ENCODE measurements around the gene JMJD1C.

Gene JMJD1C

DNA sequence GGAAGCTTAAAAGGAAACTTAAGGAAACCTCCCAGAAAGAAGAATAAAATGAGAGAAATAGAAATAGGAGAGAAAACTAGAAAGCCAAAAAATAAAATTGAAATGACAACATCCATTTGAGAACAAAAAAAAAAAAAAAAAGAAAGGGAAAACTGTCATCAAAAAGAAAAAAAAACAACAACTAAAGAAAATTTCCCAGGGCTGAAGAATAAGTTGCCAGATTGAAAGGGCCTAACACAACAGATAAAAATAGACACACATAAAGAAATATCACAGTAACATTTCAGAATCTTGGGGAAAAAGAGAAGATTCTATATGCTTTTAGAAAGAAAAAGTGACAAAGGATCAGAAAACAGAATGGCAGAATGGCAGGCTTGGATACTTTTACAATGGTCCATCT, 157.1 kb downstream of the JMJD1C start:
- no peak overlapping the region for H3K4me2 ChIP-seq (ENCODE audit: low read depth, low read length, poor library complexity, severe bottlenecking)
- H3K36me3 ChIP-seq (ENCODE audit: low read length) = no peaks in the 10 kb centered on the region
- no peaks in the 10 kb centered on the region; the same call in 1 of the 2 replicates for H4K20me1 ChIP-seq (ENCODE audit: low read depth, low read length)
- H3F3A ChIP-seq (ENCODE audit: insufficient read depth) = no peaks in the 10 kb centered on the region; the same call in 1 of the 2 replicates
- H3K9me2 ChIP-seq (replicated peaks; ENCODE audit: insufficient read depth, low read length) = no peaks in the 10 kb centered on the region
- H3K27ac ChIP-seq (ENCODE audit: low read depth, low read length) = no peak overlapping the region
- H3K79me2 ChIP-seq (ENCODE audit: insufficient read depth, low read length) = peaks cover 6% of the 10 kb centered on the region; the same call in 1 of the 2 replicates
- H3K27me3 ChIP-seq (ENCODE audit: low read length) = no peaks in the 10 kb centered on the region
- no peak overlapping the region for H3K4me3 ChIP-seq (ENCODE audit: insufficient read depth, low read length, poor library complexity, severe bottlenecking)
- H3K9me3 ChIP-seq (ENCODE audit: insufficient read depth, low read length) = no peaks in the 10 kb centered on the region
- H2AFZ ChIP-seq (ENCODE audit: low read depth, low read length, severe bottlenecking) = no peak overlapping the region
- TF ChIP-seq, protein P1, sequence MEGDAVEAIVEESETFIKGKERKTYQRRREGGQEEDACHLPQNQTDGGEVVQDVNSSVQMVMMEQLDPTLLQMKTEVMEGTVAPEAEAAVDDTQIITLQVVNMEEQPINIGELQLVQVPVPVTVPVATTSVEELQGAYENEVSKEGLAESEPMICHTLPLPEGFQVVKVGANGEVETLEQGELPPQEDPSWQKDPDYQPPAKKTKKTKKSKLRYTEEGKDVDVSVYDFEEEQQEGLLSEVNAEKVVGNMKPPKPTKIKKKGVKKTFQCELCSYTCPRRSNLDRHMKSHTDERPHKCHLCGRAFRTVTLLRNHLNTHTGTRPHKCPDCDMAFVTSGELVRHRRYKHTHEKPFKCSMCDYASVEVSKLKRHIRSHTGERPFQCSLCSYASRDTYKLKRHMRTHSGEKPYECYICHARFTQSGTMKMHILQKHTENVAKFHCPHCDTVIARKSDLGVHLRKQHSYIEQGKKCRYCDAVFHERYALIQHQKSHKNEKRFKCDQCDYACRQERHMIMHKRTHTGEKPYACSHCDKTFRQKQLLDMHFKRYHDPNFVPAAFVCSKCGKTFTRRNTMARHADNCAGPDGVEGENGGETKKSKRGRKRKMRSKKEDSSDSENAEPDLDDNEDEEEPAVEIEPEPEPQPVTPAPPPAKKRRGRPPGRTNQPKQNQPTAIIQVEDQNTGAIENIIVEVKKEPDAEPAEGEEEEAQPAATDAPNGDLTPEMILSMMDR (IDR thresholded peaks at IDR 0.05; ENCODE audit: insufficient read depth, low read length, poor library complexity, severe bottlenecking) = no peak
- no peak for TF ChIP-seq EZH2phosphoT487 (conservative IDR thresholded peaks at IDR 0.05; ENCODE audit: low read length)
- no peak overlapping the region for H3K9ac ChIP-seq (ENCODE audit: low read length)

DNA sequence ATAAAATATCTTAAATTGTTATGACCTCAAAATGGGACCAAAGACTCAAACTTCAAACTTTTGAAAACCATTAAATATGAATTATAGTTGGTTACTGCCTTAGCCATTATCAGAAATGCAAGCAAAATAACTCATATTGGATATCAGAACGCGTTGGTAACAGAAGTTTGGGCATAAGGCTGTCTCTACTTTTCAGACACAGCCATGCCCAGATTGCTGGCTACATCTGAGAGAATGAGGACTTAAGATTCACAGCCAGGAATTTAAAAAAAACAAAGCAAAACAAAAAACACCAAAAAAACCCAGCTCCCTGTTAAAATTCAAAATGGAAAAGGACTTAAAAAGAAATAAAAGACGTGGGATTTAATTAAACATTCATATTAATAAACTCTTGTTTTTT, 161.6 kb downstream of the JMJD1C start:
- Histone ChIP-seq H3K9me3 (ENCODE audit: insufficient read depth, low read length) (no peaks in the 10 kb centered on the region), H3K36me3 (ENCODE audit: low read length) (no peaks in the 10 kb centered on the region), H3K27me3 (ENCODE audit: low read length) (no peaks in the 10 kb centered on the region), H3K9me2 (replicated peaks; ENCODE audit: insufficient read depth, low read length) (no peaks in the 10 kb centered on the region), H3K4me3 (ENCODE audit: insufficient read depth, low read length, poor library complexity, severe bottlenecking) (no peak overlapping the region), H3K79me2 (ENCODE audit: insufficient read depth, low read length) (peaks cover 6% of the 10 kb centered on the region; the same call in 1 of the 2 replicates), H4K20me1 (ENCODE audit: low read depth, low read length) (no peaks in the 10 kb centered on the region; the same call in 1 of the 2 replicates), H3K4me2 (ENCODE audit: low read depth, low read length, poor library complexity, severe bottlenecking) (no peak overlapping the region), H3K9ac (ENCODE audit: low read length) (no peak overlapping the region), H2AFZ (ENCODE audit: low read depth, low read length, severe bottlenecking) (no peak overlapping the region), H3K27ac (ENCODE audit: low read depth, low read length) (no peak overlapping the region), H3F3A (ENCODE audit: insufficient read depth) (no peaks in the 10 kb centered on the region)
- no peak for TF ChIP-seq EZH2phosphoT487 (conservative IDR thresholded peaks at IDR 0.05; ENCODE audit: low read length)
- TF ChIP-seq, protein P1 (IDR thresholded peaks at IDR 0.05; ENCODE audit: insufficient read depth, low read length, poor library complexity, severe bottlenecking) = no peak

DNA sequence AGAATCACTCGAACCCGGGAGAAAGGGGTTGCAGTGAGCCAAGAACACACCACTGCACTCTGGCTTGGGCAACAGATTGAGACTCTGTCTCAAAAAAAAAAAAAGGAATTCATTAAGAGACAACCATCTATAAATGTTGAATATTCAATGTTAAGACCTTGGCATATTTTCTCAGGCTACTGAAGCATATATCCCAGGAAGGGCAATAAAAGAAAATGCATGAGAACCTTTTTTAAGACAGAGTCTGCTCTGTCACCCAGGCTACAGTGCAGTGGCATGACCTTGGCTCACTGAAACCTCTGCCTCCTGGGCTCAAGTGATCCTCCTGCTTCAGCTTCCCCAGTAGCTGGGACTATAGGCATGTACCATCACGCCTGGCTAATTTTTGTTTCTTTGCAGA, 165.0 kb downstream of the JMJD1C start:
- Histone ChIP-seq H4K20me1 (ENCODE audit: low read depth, low read length) (no peaks in the 10 kb centered on the region), H3K4me2 (ENCODE audit: low read depth, low read length, poor library complexity, severe bottlenecking) (no peak overlapping the region), H3K9ac (ENCODE audit: low read length) (no peak overlapping the region), H2AFZ (ENCODE audit: low read depth, low read length, severe bottlenecking) (no peak overlapping the region), H3K27me3 (ENCODE audit: low read length) (no peaks in the 10 kb centered on the region), H3K27ac (ENCODE audit: low read depth, low read length) (no peak overlapping the region), H3K36me3 (ENCODE audit: low read length) (no peaks in the 10 kb centered on the region), H3K4me3 (ENCODE audit: insufficient read depth, low read length, poor library complexity, severe bottlenecking) (no peak overlapping the region), H3F3A (ENCODE audit: insufficient read depth) (no peaks in the 10 kb centered on the region), H3K9me3 (ENCODE audit: insufficient read depth, low read length) (no peaks in the 10 kb centered on the region), H3K79me2 (ENCODE audit: insufficient read depth, low read length) (no peaks in the 10 kb centered on the region), H3K9me2 (replicated peaks; ENCODE audit: insufficient read depth, low read length) (no peaks in the 10 kb centered on the region)
- TF ChIP-seq EZH2phosphoT487 (conservative IDR thresholded peaks at IDR 0.05; ENCODE audit: low read length) = no peak
- TF ChIP-seq, protein P1 (IDR thresholded peaks at IDR 0.05; ENCODE audit: insufficient read depth, low read length, poor library complexity, severe bottlenecking) = no peak

Measured in SU-DHL-6 (cell line).